ENCODE results near the gene AKAP1. TPM values are rescaled to one million over a fixed set of nuclear protein-coding genes. Genes with fewer than 3 reads are reported as not detected.

The AKAP1 gene
- total and polyA plus RNA-seq, 2 donors (not counting 1 experiment from before 2014, with no cell fraction given) = 20.1 to 26.6 TPM

- H3K4me2 ChIP-seq (replicated peaks; ENCODE audit: low read depth, low read length, poor library complexity, severe bottlenecking) = no peak overlapping the region
- H3K27me3 Mint-ChIP-seq = no peaks in the 10 kb centered on the region
- no peak overlapping the region for H2AFZ ChIP-seq (ENCODE audit: insufficient read depth, low read depth, low read length, poor library complexity, severe bottlenecking)
- H3K79me2 ChIP-seq (ENCODE audit: control insufficient read depth, insufficient read depth, low read length) = no peaks in the 10 kb centered on the region
- H3K4me3 ChIP-seq (ENCODE audit: control extremely low read depth in 1 of 5, extremely low read depth in 1 of 5, insufficient read depth in 1 of 5, low read depth in 2 of 5, low read length in 4 of 5) = no peak overlapping the region
- 95% methylated on average over 5 of the region's 6 CpGs for WGBS (ENCODE audit: insufficient coverage)
- H3K27ac ChIP-seq (ENCODE audit: low read length in 2 of 2) = no peak overlapping the region
- H3K9me3 Mint-ChIP-seq (ENCODE audit: insufficient read depth) = no peaks in the 10 kb centered on the region
- ChIA-PET CTCF (interaction anchor here (0.8 kb wide), 2 partner anchors 29 to 384 kb away, joined by 3 to 6 read pairs; no protein-coding TSS in a partner anchor), POLR2A (interaction anchor here (0.7 kb wide), 1 partner anchor 688 kb away, joined by 3 read pairs; no protein-coding TSS in a partner anchor)
- H3K27me3 ChIP-seq (replicated peaks in 1 of 4; ENCODE audit: control extremely low read depth in 1 of 4, control insufficient read depth in 3 of 4, insufficient read depth in 4 of 4, low read length in 3 of 4) = no peaks in the 10 kb centered on the region
- ATAC-seq (ENCODE audit: low read depth) (no peak), DNase-seq (no peak)
- H3K4me3 Mint-ChIP-seq = no peak overlapping the region
- peaks cover 0 to 38% of the 10 kb centered on the region in 2 experiments for H3K36me3 ChIP-seq (replicated peaks in 1 of 2; ENCODE audit: control extremely low read depth in 1 of 2, control insufficient read depth in 1 of 2, extremely low read depth in 1 of 2, insufficient read depth in 2 of 2, low read length in 1 of 2)
- H3K9me3 ChIP-seq (ENCODE audit: control extremely low read depth in 1 of 3, control insufficient read depth in 2 of 3, insufficient read depth in 1 of 3, low read length in 2 of 3) = no peaks in the 10 kb centered on the region
- TF ChIP-seq, protein P1, sequence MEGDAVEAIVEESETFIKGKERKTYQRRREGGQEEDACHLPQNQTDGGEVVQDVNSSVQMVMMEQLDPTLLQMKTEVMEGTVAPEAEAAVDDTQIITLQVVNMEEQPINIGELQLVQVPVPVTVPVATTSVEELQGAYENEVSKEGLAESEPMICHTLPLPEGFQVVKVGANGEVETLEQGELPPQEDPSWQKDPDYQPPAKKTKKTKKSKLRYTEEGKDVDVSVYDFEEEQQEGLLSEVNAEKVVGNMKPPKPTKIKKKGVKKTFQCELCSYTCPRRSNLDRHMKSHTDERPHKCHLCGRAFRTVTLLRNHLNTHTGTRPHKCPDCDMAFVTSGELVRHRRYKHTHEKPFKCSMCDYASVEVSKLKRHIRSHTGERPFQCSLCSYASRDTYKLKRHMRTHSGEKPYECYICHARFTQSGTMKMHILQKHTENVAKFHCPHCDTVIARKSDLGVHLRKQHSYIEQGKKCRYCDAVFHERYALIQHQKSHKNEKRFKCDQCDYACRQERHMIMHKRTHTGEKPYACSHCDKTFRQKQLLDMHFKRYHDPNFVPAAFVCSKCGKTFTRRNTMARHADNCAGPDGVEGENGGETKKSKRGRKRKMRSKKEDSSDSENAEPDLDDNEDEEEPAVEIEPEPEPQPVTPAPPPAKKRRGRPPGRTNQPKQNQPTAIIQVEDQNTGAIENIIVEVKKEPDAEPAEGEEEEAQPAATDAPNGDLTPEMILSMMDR (IDR thresholded peaks at IDR 0.05) = no peak
- no peaks in the 10 kb centered on the region for H3K4me1 ChIP-seq (ENCODE audit: control insufficient read depth in 2 of 2, insufficient read depth in 2 of 2, low read length in 2 of 2)
- intact Hi-C loops (cut with micrococcal nuclease) = no loop called here
- H3K27ac Mint-ChIP-seq = no peak overlapping the region
- H3K4me1 Mint-ChIP-seq = no peaks in the 10 kb centered on the region
- H3K9ac ChIP-seq (ENCODE audit: low read length) = no peak overlapping the region
- peaks cover 4% of the 10 kb centered on the region for H4K20me1 ChIP-seq (ENCODE audit: control insufficient read depth, insufficient read depth, low read length, poor library complexity, severe bottlenecking)
Observed at GRCh38 chr17:57113011-57113410, 28.0 kb downstream of the AKAP1 start.

DNA sequence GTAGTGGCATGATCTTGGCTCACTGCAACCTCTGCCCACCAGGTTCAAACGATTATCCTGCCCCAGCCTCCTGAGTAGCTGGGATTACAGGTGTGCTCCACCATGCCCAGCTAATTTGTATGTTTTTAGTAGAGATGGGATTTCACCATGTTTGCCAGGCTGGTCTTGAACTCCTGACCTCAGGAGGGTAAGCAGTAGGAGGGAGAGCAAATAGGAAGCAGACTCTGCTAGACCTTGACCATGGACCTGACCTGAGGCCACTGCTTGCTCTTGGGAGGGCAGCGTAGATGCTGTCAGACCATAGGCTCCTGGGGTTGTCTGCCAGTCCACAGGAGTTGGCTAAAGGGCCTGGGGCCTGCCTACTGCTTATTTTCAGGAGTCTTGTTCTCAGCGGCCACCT lies 28.6 kb downstream of the AKAP1 start:
- TF ChIP-seq, protein P1 (IDR thresholded peaks at IDR 0.05) = no peak
- no peak for TF ChIP-seq EZH2 (IDR thresholded peaks at IDR 0.05; ENCODE audit: borderline replicate concordance, insufficient read depth, low read depth, low read length, poor library complexity, severe bottlenecking)
- H3K9ac ChIP-seq (ENCODE audit: low read length) = no peak overlapping the region
- WGBS (ENCODE audit: insufficient coverage) = 100% methylated on average over 3 of the region's 3 CpGs
- no peak overlapping the region for H3K4me3 Mint-ChIP-seq
- H2AFZ ChIP-seq (ENCODE audit: insufficient read depth, low read depth, low read length, poor library complexity, severe bottlenecking) = no peak overlapping the region
- peaks cover 4% of the 10 kb centered on the region for H4K20me1 ChIP-seq (ENCODE audit: control insufficient read depth, insufficient read depth, low read length, poor library complexity, severe bottlenecking)
- H3K27ac ChIP-seq (ENCODE audit: low read length in 2 of 2) = no peak overlapping the region
- intact Hi-C loops (cut with micrococcal nuclease) = no loop called here
- no peak for ATAC-seq (ENCODE audit: low read depth)
- no peaks in the 10 kb centered on the region for H3K27me3 ChIP-seq (replicated peaks in 1 of 4; ENCODE audit: control extremely low read depth in 1 of 4, control insufficient read depth in 3 of 4, insufficient read depth in 4 of 4, low read length in 3 of 4)
- no peaks in the 10 kb centered on the region for H3K9me3 ChIP-seq (ENCODE audit: control extremely low read depth in 1 of 3, control insufficient read depth in 2 of 3, insufficient read depth in 1 of 3, low read length in 2 of 3)
- H3K9me3 Mint-ChIP-seq (ENCODE audit: insufficient read depth) = no peaks in the 10 kb centered on the region
- no peak overlapping the region for H3K27ac Mint-ChIP-seq
- H3K79me2 ChIP-seq (ENCODE audit: control insufficient read depth, insufficient read depth, low read length) = no peaks in the 10 kb centered on the region
- H3K4me1 ChIP-seq (ENCODE audit: control insufficient read depth in 2 of 2, insufficient read depth in 2 of 2, low read length in 2 of 2) = no peaks in the 10 kb centered on the region
- POLR2A ChIA-PET = no interaction called here
- no peak overlapping the region for H3K4me2 ChIP-seq (replicated peaks; ENCODE audit: low read depth, low read length, poor library complexity, severe bottlenecking)
- no peaks in the 10 kb centered on the region for H3K4me1 Mint-ChIP-seq
- peaks cover 0 to 42% of the 10 kb centered on the region in 2 experiments for H3K36me3 ChIP-seq (replicated peaks in 1 of 2; ENCODE audit: control extremely low read depth in 1 of 2, control insufficient read depth in 1 of 2, extremely low read depth in 1 of 2, insufficient read depth in 2 of 2, low read length in 1 of 2)
- no peak for DNase-seq
- CTCF ChIA-PET = no interaction called here
- no peaks in the 10 kb centered on the region for H3K27me3 Mint-ChIP-seq
- no peak overlapping the region for H3K4me3 ChIP-seq (ENCODE audit: control extremely low read depth in 1 of 5, extremely low read depth in 1 of 5, insufficient read depth in 1 of 5, low read depth in 2 of 5, low read length in 4 of 5)

Data from B cell (primary cell).